ENCODE data around the gene YPEL5.

GRCh38 chr2:30201990-30202389 lies 55.2 kb downstream of the YPEL5 start:
- TF ChIP-seq SMAD5 (IDR thresholded peaks at IDR 0.05; ENCODE audit: low read depth) (no peak), REST (IDR thresholded peaks at IDR 0.05; ENCODE audit: low read depth, low read length) (no peak), CTCF (IDR thresholded peaks at IDR 0.05 in 2 of 3, conservative IDR thresholded peaks at IDR 0.05 in 1 of 3; ENCODE audit: control insufficient read depth in 2 of 3, extremely low read depth in 1 of 3, insufficient read depth in 1 of 3, low read depth in 3 of 3, low read length in 3 of 3) (no peak), RBBP5 (conservative IDR thresholded peaks at IDR 0.05) (no peak), EZH2 (IDR thresholded peaks at IDR 0.05; ENCODE audit: borderline replicate concordance, control insufficient read depth, low read depth, low read length) (no peak)

All from GM12878 (cell line).